Neural progenitor cell (in vitro differentiated cells): ENCODE data around the gene DLGAP4. TPM values are rescaled to one million over a fixed set of nuclear protein-coding genes. Genes with fewer than 3 reads are reported as not detected.

Experiments
- DNase-seq: peaks from one replicate; pipeline ENCODE4 v3.0.0-alpha.2; 2016; ENCODE audit warnings: low spot score
- H2AFZ ChIP-seq: fragments of 200-600 bp; sonication (generic); replicated peaks from 2 replicates; pipeline ENCODE4 v1.6.1; 2016; ENCODE audit warnings: antibody characterized with exemption
- H3F3A ChIP-seq: fragments of 200-600 bp; sonication (generic); 2 replicates; pipeline ENCODE4 v1.6.1; 2016; ENCODE audit warnings: antibody characterized with exemption, low read depth
- H3K27ac ChIP-seq: fragments of 200-600 bp; sonication (generic); 2 replicates; pipeline ENCODE4 v1.5.1; 2016; ENCODE audit warnings: mild to moderate bottlenecking
- H3K27me3 ChIP-seq: fragments of 200-600 bp; sonication (generic); 2 replicates; pipeline ENCODE4 v1.6.1; 2016; ENCODE audit warnings: mild to moderate bottlenecking, moderate library complexity
- H3K36me3 ChIP-seq: fragments of 200-600 bp; sonication (generic); 2 replicates; pipeline ENCODE4 v1.5.1; 2016
- H3K4me1 ChIP-seq: fragments of 200-600 bp; sonication (generic); 2 replicates; pipeline ENCODE4 v1.6.1; 2016; ENCODE audit warnings: mixed run types
- H3K4me2 ChIP-seq: fragments of 200-600 bp; sonication (generic); 2 replicates; pipeline ENCODE4 v1.6.1; 2016
- H3K4me3 ChIP-seq: fragments of 200-600 bp; sonication (generic); 2 replicates; pipeline ENCODE4 v1.5.1; 2016
- H3K79me2 ChIP-seq: fragments of 200-600 bp; sonication (generic); 2 replicates; pipeline ENCODE4 v1.6.1; 2016; ENCODE audit warnings: low read depth
- H3K9ac ChIP-seq: fragments of 200-600 bp; sonication (generic); 2 replicates; pipeline ENCODE4 v1.6.1; 2016
- H3K9me3 ChIP-seq: fragments of 200-600 bp; sonication (generic); 2 replicates; pipeline ENCODE4 v1.5.1; 2016; ENCODE audit warnings: low read depth
- H4K20me1 ChIP-seq: fragments of 200-600 bp; sonication (generic); 2 replicates; pipeline ENCODE4 v1.6.1; 2016; ENCODE audit warnings: low read depth
- H3K27ac Mint-ChIP-seq: 3 replicates; pipeline ENCODE4 v1.8.0; 2021; ENCODE audit warnings: mixed read lengths
- H3K27me3 Mint-ChIP-seq: 2 replicates; pipeline ENCODE4 v1.8.0; 2022; ENCODE audit warnings: low read depth, mild to moderate bottlenecking, inconsistent platforms, moderate library complexity, mixed read lengths; ENCODE audit not compliant: insufficient read depth
- H3K36me3 Mint-ChIP-seq: 3 replicates; pipeline ENCODE4 v1.8.0; 2021; ENCODE audit warnings: mixed read lengths
- H3K4me1 Mint-ChIP-seq: 3 replicates; pipeline ENCODE4 v1.8.0; 2021; ENCODE audit warnings: mixed read lengths
- H3K4me3 Mint-ChIP-seq: 3 replicates; pipeline ENCODE4 v1.8.0; 2021; ENCODE audit warnings: mild to moderate bottlenecking, moderate library complexity, mixed read lengths
- H3K9me3 Mint-ChIP-seq: 3 replicates; pipeline ENCODE4 v1.8.0; 2020; ENCODE audit warnings: mixed read lengths
- EZH2 ChIP-seq: fragments of 200-600 bp; sonication (generic); IDR thresholded peaks from 2 replicates; pipeline ENCODE4 v1.6.1; 2017; ENCODE audit warnings: antibody characterized with exemption, mild to moderate bottlenecking, moderate library complexity
- EZH2phosphoT487 ChIP-seq: fragments of 200-600 bp; sonication (generic); IDR thresholded peaks from 2 replicates; pipeline ENCODE4 v1.6.1; 2017; ENCODE audit warnings: antibody characterized with exemption
- total RNA-seq: library from RNA; depleted of rRNA; stranded (reverse); fragments of >200 nt; gene quantifications from 2 replicates; pipeline ENCODE4 v1.2.3, GENCODE V29; 2015; ENCODE audit warnings: low replicate concordance
- TF ChIP-seq, protein P1 (sequence below): fragments of 200-600 bp; sonication (generic); IDR thresholded peaks from 2 replicates; pipeline ENCODE4 v1.5.1; 2017; ENCODE audit warnings: antibody characterized with exemption, mild to moderate bottlenecking

The DLGAP4 gene
- total RNA-seq, 1 donor from 2014 or later = 21.7 TPM

DNA sequence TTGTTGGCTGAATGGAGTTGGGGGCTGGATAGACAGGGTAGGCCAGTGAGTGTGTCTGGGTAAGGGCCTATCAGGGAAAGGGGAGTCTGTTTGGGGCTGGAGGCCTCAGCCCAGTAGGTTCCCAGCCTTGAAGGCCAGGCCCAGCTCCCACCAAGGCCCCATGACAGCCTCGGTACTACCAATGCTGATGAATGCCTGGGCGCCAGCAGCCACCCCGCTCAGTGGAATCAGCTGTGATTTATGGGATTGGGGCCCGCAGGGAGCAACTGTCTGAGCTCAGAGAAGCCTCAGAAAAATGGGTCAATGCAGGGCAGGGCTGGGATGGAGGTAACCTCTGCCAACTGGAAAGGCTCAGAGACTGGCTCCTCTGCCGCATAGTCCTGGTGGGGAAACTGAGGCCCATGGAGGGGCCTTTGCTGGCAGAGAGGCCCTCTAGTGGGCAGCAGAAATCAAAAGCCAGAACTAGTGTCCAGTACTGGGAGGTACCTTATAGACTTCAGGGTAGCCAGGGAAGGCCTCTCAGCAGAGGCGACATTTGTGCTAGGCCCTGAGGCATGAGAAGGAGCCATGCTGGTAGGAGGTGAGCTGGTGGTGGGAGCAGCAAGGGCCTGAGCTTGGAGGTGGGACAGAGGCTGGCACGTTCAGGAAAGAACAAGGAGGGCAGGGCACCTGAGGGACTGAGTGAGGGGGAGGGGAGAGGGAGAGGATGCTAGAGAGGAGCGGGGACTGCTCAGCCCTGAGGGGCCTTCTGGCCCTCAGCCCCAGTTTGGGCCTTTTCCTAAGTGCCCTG is 36.4 kb downstream of the DLGAP4 start:
- DNase-seq = no peak
- no peak overlapping the region for H3K4me2 ChIP-seq
- H3K4me1 ChIP-seq = no peaks in the 10 kb centered on the region
- no peaks in the 10 kb centered on the region for H3K79me2 ChIP-seq
- H3K9me3 ChIP-seq = no peaks in the 10 kb centered on the region
- H3K9me3 Mint-ChIP-seq = no peaks in the 10 kb centered on the region
- no peak overlapping the region for H2AFZ ChIP-seq
- no peaks in the 10 kb centered on the region for H3K36me3 ChIP-seq
- H3K27me3 ChIP-seq = no peaks in the 10 kb centered on the region
- no peaks in the 10 kb centered on the region for H3F3A ChIP-seq
- H3K36me3 Mint-ChIP-seq = no peaks in the 10 kb centered on the region
- TF ChIP-seq, protein P1, sequence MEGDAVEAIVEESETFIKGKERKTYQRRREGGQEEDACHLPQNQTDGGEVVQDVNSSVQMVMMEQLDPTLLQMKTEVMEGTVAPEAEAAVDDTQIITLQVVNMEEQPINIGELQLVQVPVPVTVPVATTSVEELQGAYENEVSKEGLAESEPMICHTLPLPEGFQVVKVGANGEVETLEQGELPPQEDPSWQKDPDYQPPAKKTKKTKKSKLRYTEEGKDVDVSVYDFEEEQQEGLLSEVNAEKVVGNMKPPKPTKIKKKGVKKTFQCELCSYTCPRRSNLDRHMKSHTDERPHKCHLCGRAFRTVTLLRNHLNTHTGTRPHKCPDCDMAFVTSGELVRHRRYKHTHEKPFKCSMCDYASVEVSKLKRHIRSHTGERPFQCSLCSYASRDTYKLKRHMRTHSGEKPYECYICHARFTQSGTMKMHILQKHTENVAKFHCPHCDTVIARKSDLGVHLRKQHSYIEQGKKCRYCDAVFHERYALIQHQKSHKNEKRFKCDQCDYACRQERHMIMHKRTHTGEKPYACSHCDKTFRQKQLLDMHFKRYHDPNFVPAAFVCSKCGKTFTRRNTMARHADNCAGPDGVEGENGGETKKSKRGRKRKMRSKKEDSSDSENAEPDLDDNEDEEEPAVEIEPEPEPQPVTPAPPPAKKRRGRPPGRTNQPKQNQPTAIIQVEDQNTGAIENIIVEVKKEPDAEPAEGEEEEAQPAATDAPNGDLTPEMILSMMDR = no peak
- TF ChIP-seq EZH2phosphoT487 (no peak), EZH2 (no peak)
- H3K27me3 Mint-ChIP-seq = peaks cover 10% of the 10 kb centered on the region
- H3K4me3 ChIP-seq = no peak overlapping the region
- no peak overlapping the region for H3K4me3 Mint-ChIP-seq
- peaks cover 7% of the 10 kb centered on the region for H3K4me1 Mint-ChIP-seq
- H4K20me1 ChIP-seq = peaks cover 26% of the 10 kb centered on the region
- H3K27ac ChIP-seq = no peak overlapping the region
- H3K9ac ChIP-seq = no peak overlapping the region
- no peak overlapping the region for H3K27ac Mint-ChIP-seq

DNA sequence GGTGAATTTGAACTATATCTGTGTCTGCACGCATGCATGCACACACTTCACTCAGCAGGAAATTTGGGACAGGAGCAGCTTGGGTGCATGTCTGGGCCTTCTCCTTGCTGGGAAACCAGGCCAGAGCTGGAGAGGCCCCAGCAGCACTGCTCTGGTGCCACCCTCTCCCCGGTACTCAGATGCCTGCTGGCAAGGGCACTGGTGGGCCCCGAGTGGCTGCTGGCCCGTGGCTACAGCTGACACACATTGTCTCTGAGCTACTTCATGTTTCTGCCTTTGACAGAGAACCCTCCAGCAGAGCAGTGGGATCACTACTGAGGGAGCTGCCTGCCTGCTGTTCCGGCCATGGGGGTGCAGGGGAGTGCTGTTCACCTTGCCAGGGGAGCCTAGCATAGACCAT is 37.5 kb downstream of the DLGAP4 start:
- Mint-ChIP-seq H3K4me3 (no peak overlapping the region), H3K27me3 (peaks cover 11% of the 10 kb centered on the region), H3K9me3 (no peaks in the 10 kb centered on the region), H3K36me3 (no peaks in the 10 kb centered on the region), H3K4me1 (peaks cover 7% of the 10 kb centered on the region), H3K27ac (no peak overlapping the region)
- H3F3A ChIP-seq = no peaks in the 10 kb centered on the region
- DNase-seq = no peak
- TF ChIP-seq, protein P1 = no peak
- TF ChIP-seq EZH2 = no peak
- no peak for TF ChIP-seq EZH2phosphoT487
- H3K27me3 ChIP-seq = no peaks in the 10 kb centered on the region
- no peak overlapping the region for H3K27ac ChIP-seq
- no peaks in the 10 kb centered on the region for H3K4me1 ChIP-seq
- no peak overlapping the region for H2AFZ ChIP-seq
- H4K20me1 ChIP-seq = peaks cover 26% of the 10 kb centered on the region
- no peaks in the 10 kb centered on the region for H3K9me3 ChIP-seq
- no peaks in the 10 kb centered on the region for H3K36me3 ChIP-seq
- no peak overlapping the region for H3K4me2 ChIP-seq
- H3K79me2 ChIP-seq = no peaks in the 10 kb centered on the region
- no peak overlapping the region for H3K4me3 ChIP-seq
- no peak overlapping the region for H3K9ac ChIP-seq

DNA sequence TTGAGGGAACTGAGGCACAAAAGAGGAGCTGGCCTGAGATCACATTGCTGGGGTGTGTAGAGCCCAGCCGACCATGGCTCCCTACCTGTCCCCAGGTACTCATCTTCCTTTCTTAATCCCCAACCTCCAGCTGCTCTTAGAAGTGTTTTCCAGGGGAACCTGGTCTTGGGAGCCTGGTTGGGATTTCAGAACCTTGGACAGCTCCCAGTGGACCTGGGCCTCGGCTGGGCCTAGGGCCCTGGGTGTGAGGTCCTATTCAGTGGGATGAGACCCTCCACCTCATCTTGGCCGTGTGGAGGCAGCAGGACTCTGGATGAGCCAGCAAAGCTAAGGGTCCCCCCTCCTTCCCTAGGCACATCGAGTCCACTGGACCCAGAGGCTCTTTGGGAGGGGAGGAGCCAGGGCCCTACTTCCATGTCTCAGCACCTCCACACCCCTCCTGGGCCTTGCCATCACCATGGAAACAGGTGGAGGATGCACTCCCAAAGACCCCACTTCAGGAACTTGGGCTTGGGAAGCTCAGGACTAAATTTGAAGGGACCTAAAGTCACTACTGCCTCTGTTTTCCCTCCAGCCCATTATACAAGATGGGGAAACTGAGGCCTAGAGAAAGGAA is 38.5 kb downstream of the DLGAP4 start:
- H3K9me3 ChIP-seq = no peaks in the 10 kb centered on the region
- H3K27ac ChIP-seq = no peak overlapping the region
- H4K20me1 ChIP-seq = peaks cover 26% of the 10 kb centered on the region
- Mint-ChIP-seq H3K9me3 (no peaks in the 10 kb centered on the region), H3K27me3 (peaks cover 13% of the 10 kb centered on the region), H3K4me3 (no peak overlapping the region), H3K4me1 (peaks cover 5% of the 10 kb centered on the region), H3K27ac (no peak overlapping the region), H3K36me3 (no peaks in the 10 kb centered on the region)
- H3F3A ChIP-seq = no peaks in the 10 kb centered on the region
- H3K4me2 ChIP-seq = no peak overlapping the region
- no peaks in the 10 kb centered on the region for H3K27me3 ChIP-seq
- no peak overlapping the region for H2AFZ ChIP-seq
- no peak overlapping the region for H3K4me3 ChIP-seq
- H3K36me3 ChIP-seq = no peaks in the 10 kb centered on the region
- TF ChIP-seq, protein P1 = no peak
- no peak for TF ChIP-seq EZH2phosphoT487
- TF ChIP-seq EZH2 = no peak
- peak; percentile 92 for DNase-seq
- H3K4me1 ChIP-seq = no peaks in the 10 kb centered on the region
- no peaks in the 10 kb centered on the region for H3K79me2 ChIP-seq
- H3K9ac ChIP-seq = no peak overlapping the region
